SU-DHL-6 (cell line): ENCODE results near the gene ZNF580.

Source experiments
- EZH2phosphoT487 ChIP-seq: fragments of 200-600 bp; sonication (generic), shearing (Covaris generic); conservative IDR thresholded peaks from 2 replicates; pipeline ENCODE4 v1.6.1; 2018; ENCODE audit warnings: mild to moderate bottlenecking, antibody characterized with exemption, low read length, moderate library complexity, mixed read lengths
- TF ChIP-seq, protein P1 (sequence below): fragments of 200-600 bp; sonication (generic); IDR thresholded peaks from one replicate; pipeline ENCODE4 v1.5.1; 2017; ENCODE audit warnings: antibody characterized with exemption, mild to moderate bottlenecking, low read length, moderate library complexity; ENCODE audit not compliant: insufficient read depth, poor library complexity, severe bottlenecking

DNA sequence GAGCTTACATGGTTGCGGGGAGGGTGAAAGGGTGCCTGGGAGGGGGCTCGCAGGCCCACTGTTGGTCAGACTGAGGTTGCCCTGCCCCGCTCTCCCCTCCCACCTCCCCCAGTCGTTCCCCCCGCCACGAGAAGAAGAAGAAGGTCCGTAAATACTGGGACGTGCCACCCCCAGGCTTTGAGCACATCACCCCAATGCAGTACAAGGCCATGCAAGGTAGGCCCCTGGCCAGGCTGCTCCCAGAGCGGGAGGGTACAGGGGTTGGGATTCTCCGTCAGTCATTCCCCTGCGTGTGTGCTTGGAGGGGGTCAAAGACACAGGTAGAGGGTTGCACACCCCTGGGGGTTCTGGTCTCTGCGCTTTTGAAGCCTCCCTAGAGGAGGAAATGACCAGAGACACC is 19.6 kb downstream of the ZNF580 start:
- TF ChIP-seq, protein P1, sequence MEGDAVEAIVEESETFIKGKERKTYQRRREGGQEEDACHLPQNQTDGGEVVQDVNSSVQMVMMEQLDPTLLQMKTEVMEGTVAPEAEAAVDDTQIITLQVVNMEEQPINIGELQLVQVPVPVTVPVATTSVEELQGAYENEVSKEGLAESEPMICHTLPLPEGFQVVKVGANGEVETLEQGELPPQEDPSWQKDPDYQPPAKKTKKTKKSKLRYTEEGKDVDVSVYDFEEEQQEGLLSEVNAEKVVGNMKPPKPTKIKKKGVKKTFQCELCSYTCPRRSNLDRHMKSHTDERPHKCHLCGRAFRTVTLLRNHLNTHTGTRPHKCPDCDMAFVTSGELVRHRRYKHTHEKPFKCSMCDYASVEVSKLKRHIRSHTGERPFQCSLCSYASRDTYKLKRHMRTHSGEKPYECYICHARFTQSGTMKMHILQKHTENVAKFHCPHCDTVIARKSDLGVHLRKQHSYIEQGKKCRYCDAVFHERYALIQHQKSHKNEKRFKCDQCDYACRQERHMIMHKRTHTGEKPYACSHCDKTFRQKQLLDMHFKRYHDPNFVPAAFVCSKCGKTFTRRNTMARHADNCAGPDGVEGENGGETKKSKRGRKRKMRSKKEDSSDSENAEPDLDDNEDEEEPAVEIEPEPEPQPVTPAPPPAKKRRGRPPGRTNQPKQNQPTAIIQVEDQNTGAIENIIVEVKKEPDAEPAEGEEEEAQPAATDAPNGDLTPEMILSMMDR, result no peak
- no peak for TF ChIP-seq EZH2phosphoT487
